Measurements from ENCODE around the gene ANXA7.

Gene ANXA7

DNA sequence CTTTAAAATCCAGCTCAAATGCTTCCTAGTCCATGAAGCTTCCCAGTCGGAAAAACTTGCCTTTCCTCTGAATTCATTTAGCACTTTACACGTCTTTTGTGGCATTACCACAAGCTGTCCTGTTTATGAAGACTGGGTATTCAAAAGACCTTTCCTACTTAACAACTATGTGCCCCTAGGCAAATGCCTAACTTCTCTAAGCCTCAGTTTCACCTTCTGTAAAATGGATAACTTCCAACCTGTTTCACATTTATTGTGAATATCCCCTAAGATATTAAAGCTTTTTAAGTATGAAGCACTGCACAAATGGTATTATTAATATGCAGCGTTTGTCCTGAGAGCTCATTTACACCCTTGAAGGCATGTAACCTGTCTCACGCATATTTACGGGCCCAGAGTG, 56.0 kb downstream of the ANXA7 start:
- WGBS (ENCODE audit: extremely low coverage, insufficient coverage, low lambda C conversion rate): no CpG with 5 or more reads among the region's 5 CpGs
- peak overlapping the region; percentile 68 for H3K4me2 ChIP-seq (ENCODE audit: low read length)
- H3K79me2 ChIP-seq (ENCODE audit: control insufficient read depth, insufficient read depth, low read length): no peaks in the 10 kb centered on the region
- H3K36me3 ChIP-seq (ENCODE audit: control insufficient read depth, insufficient read depth, low read length): no peaks in the 10 kb centered on the region
- H3K23ac ChIP-seq (ENCODE audit: low read length): no peak overlapping the region
- no peaks in the 10 kb centered on the region for H3K79me1 ChIP-seq (ENCODE audit: low read length)
- peak overlapping the region; percentile 78 for H3K56ac ChIP-seq (ENCODE audit: low read length)
- no peak overlapping the region for H2BK120ac ChIP-seq (ENCODE audit: low read depth, low read length)
- peaks cover 2% of the 10 kb centered on the region for H3K27me3 ChIP-seq (ENCODE audit: insufficient read depth, low read length, poor library complexity)
- H3K4me1 ChIP-seq (ENCODE audit: control insufficient read depth, low read depth, low read length): no peaks in the 10 kb centered on the region
- H3K4ac ChIP-seq (ENCODE audit: low read depth, low read length): no peak overlapping the region
- peak overlapping the region; percentile 67 for H3K9ac ChIP-seq (ENCODE audit: low read length)
- H3K27ac ChIP-seq (ENCODE audit: low read depth, low read length): no peak overlapping the region
- no peak overlapping the region for H2BK5ac ChIP-seq (ENCODE audit: low read length)
- H4K8ac ChIP-seq (ENCODE audit: low read depth, low read length): no peak overlapping the region
- H2AK5ac ChIP-seq (ENCODE audit: low read length): no peak overlapping the region
- no peak overlapping the region for H4K5ac ChIP-seq (ENCODE audit: low read length)
- H3K18ac ChIP-seq (ENCODE audit: low read length): no peak overlapping the region
- H3K4me3 ChIP-seq (ENCODE audit: low read length): no peak overlapping the region
- no peak overlapping the region for H2BK15ac ChIP-seq (replicated peaks; ENCODE audit: low read depth)
- no peak for DNase-seq

DNA sequence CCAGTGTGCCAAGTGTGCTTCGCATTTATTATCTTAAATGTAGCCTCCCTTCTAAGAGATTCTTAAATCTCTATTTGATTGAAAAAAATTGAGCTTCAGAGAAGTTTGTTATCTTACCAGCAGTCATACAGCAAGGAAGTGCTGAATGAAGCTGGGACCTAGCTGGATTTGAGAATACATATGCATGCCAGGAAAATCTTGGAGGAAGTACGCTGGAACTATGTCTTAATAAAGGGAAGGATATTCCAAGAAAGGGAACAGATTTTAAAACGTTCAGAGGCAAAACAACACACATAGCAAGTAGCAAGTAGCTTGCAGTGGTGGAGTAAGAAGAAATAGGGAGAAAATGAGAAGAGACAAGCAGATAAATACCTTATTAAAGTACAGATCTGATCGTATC, 56.7 kb downstream of the ANXA7 start:
- WGBS (ENCODE audit: extremely low coverage, insufficient coverage, low lambda C conversion rate): no CpG with 5 or more reads among the region's 4 CpGs
- Histone ChIP-seq H2BK5ac (ENCODE audit: low read length) (no peak overlapping the region), H2AK5ac (ENCODE audit: low read length) (no peak overlapping the region), H3K4me2 (ENCODE audit: low read length) (no peak overlapping the region), H3K36me3 (ENCODE audit: control insufficient read depth, insufficient read depth, low read length) (no peaks in the 10 kb centered on the region), H2BK15ac (replicated peaks; ENCODE audit: low read depth) (no peak overlapping the region), H4K5ac (ENCODE audit: low read length) (no peak overlapping the region), H4K8ac (ENCODE audit: low read depth, low read length) (no peak overlapping the region), H3K56ac (ENCODE audit: low read length) (no peak overlapping the region), H3K18ac (ENCODE audit: low read length) (no peak overlapping the region), H3K23ac (ENCODE audit: low read length) (no peak overlapping the region), H3K79me2 (ENCODE audit: control insufficient read depth, insufficient read depth, low read length) (no peaks in the 10 kb centered on the region), H2BK120ac (ENCODE audit: low read depth, low read length) (no peak overlapping the region), H3K27me3 (ENCODE audit: insufficient read depth, low read length, poor library complexity) (peaks cover 2% of the 10 kb centered on the region), H3K27ac (ENCODE audit: low read depth, low read length) (no peak overlapping the region), H3K4me1 (ENCODE audit: control insufficient read depth, low read depth, low read length) (no peaks in the 10 kb centered on the region), H3K79me1 (ENCODE audit: low read length) (no peaks in the 10 kb centered on the region), H3K4me3 (ENCODE audit: low read length) (no peak overlapping the region), H3K9ac (ENCODE audit: low read length) (no peak overlapping the region), H3K4ac (ENCODE audit: low read depth, low read length) (no peak overlapping the region)
- no peak for DNase-seq

DNA sequence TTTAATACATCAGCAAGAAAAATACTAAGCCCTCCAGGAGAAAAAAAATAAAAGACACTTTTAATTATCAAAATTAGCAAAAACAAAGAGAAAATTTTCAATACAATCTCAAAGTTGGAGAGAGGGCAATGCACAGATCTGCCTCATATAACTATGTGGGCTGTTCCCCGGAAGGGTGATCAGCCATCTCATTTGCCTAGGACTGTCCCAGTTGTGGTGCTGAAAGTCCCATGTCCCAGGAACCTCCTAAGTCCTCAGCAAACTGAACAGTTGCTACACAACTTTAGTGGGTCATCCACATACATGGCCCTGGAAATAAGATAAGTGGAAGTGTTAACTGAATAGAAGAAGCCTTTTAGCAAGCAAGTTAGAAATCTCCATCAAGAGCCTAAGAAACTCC, 69.6 kb downstream of the ANXA7 start:
- Histone ChIP-seq H4K8ac (ENCODE audit: low read depth, low read length) (no peak overlapping the region), H3K27ac (ENCODE audit: low read depth, low read length) (no peak overlapping the region), H3K79me1 (ENCODE audit: low read length) (no peaks in the 10 kb centered on the region), H3K27me3 (ENCODE audit: insufficient read depth, low read length, poor library complexity) (no peaks in the 10 kb centered on the region), H3K4me1 (ENCODE audit: control insufficient read depth, low read depth, low read length) (no peaks in the 10 kb centered on the region), H2AK5ac (ENCODE audit: low read length) (no peak overlapping the region), H3K79me2 (ENCODE audit: control insufficient read depth, insufficient read depth, low read length) (no peaks in the 10 kb centered on the region), H2BK5ac (ENCODE audit: low read length) (no peak overlapping the region), H3K18ac (ENCODE audit: low read length) (no peak overlapping the region), H2BK15ac (replicated peaks; ENCODE audit: low read depth) (no peak overlapping the region), H3K4ac (ENCODE audit: low read depth, low read length) (no peak overlapping the region), H3K23ac (ENCODE audit: low read length) (no peak overlapping the region), H3K9ac (ENCODE audit: low read length) (no peak overlapping the region), H3K56ac (ENCODE audit: low read length) (no peak overlapping the region), H3K4me3 (ENCODE audit: low read length) (no peak overlapping the region), H2BK120ac (ENCODE audit: low read depth, low read length) (no peak overlapping the region), H3K36me3 (ENCODE audit: control insufficient read depth, insufficient read depth, low read length) (no peaks in the 10 kb centered on the region), H4K5ac (ENCODE audit: low read length) (no peak overlapping the region), H3K4me2 (ENCODE audit: low read length) (no peak overlapping the region)
- WGBS (ENCODE audit: extremely low coverage, insufficient coverage, low lambda C conversion rate): no CpG with 5 or more reads among the region's 1 CpG
- no peak for DNase-seq

DNA sequence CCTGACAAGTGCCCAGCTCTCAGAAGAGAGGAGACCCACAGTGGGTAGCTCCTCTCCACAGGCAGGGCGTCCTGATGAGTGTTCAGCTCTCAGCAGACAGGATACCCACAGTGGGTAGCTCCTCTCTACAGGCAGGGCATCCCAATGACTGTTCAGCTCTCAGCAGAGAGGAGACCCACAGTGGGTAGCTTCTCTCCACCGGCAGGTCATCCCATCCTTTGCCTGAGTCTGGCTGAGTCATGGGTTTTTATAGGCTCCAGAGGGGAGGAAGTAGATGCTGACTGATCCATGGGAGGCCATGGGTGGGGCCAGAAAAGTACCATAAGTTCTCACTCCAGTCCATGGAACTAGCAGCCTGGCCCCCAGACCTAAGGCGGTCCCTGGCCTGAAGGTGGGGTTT, 73.7 kb downstream of the ANXA7 start:
- H2BK15ac ChIP-seq (replicated peaks; ENCODE audit: low read depth): no peak overlapping the region
- H3K4ac ChIP-seq (ENCODE audit: low read depth, low read length): no peak overlapping the region
- no peak overlapping the region for H4K5ac ChIP-seq (ENCODE audit: low read length)
- no peak overlapping the region for H3K56ac ChIP-seq (ENCODE audit: low read length)
- no peak overlapping the region for H3K9ac ChIP-seq (ENCODE audit: low read length)
- no peaks in the 10 kb centered on the region for H3K4me1 ChIP-seq (ENCODE audit: control insufficient read depth, low read depth, low read length)
- no peaks in the 10 kb centered on the region for H3K36me3 ChIP-seq (ENCODE audit: control insufficient read depth, insufficient read depth, low read length)
- no peaks in the 10 kb centered on the region for H3K27me3 ChIP-seq (ENCODE audit: insufficient read depth, low read length, poor library complexity)
- no peak overlapping the region for H3K18ac ChIP-seq (ENCODE audit: low read length)
- no peak overlapping the region for H2BK5ac ChIP-seq (ENCODE audit: low read length)
- no peak overlapping the region for H3K4me3 ChIP-seq (ENCODE audit: low read length)
- DNase-seq: no peak
- H3K4me2 ChIP-seq (ENCODE audit: low read length): no peak overlapping the region
- H3K79me2 ChIP-seq (ENCODE audit: control insufficient read depth, insufficient read depth, low read length): no peaks in the 10 kb centered on the region
- no CpG with 5 or more reads among the region's 3 CpGs for WGBS (ENCODE audit: extremely low coverage, insufficient coverage, low lambda C conversion rate)
- H3K23ac ChIP-seq (ENCODE audit: low read length): no peak overlapping the region
- no peak overlapping the region for H4K8ac ChIP-seq (ENCODE audit: low read depth, low read length)
- H3K27ac ChIP-seq (ENCODE audit: low read depth, low read length): no peak overlapping the region
- H3K79me1 ChIP-seq (ENCODE audit: low read length): no peaks in the 10 kb centered on the region
- no peak overlapping the region for H2BK120ac ChIP-seq (ENCODE audit: low read depth, low read length)
- H2AK5ac ChIP-seq (ENCODE audit: low read length): no peak overlapping the region

DNA sequence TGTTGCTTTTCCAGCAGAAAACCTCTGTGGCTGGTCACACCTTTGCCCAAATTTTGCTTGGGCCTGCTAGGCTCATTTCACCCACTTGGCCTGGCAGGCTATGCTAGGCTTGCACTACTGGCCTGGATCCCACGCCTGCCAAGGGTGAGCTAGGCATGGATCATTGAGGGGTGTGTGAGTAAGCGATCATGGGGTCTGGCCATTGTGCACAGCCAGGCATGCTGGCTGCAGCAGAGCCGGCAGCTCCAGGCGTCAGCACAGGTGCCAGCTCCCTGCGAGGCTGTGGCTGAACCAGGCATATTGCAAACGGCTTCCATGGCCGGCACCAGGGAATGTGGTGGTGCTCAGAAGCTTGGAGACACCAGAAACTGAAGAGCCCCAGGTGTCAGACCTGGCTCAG, 74.4 kb downstream of the ANXA7 start:
- Histone ChIP-seq H2AK5ac (ENCODE audit: low read length) (no peak overlapping the region), H3K79me1 (ENCODE audit: low read length) (no peaks in the 10 kb centered on the region), H3K56ac (ENCODE audit: low read length) (no peak overlapping the region), H3K27ac (ENCODE audit: low read depth, low read length) (no peak overlapping the region), H2BK120ac (ENCODE audit: low read depth, low read length) (no peak overlapping the region), H4K8ac (ENCODE audit: low read depth, low read length) (no peak overlapping the region), H3K18ac (ENCODE audit: low read length) (no peak overlapping the region), H3K4me2 (ENCODE audit: low read length) (no peak overlapping the region), H3K4ac (ENCODE audit: low read depth, low read length) (no peak overlapping the region), H2BK5ac (ENCODE audit: low read length) (no peak overlapping the region), H2BK15ac (replicated peaks; ENCODE audit: low read depth) (no peak overlapping the region), H3K79me2 (ENCODE audit: control insufficient read depth, insufficient read depth, low read length) (no peaks in the 10 kb centered on the region), H3K4me3 (ENCODE audit: low read length) (no peak overlapping the region), H3K9ac (ENCODE audit: low read length) (no peak overlapping the region), H3K36me3 (ENCODE audit: control insufficient read depth, insufficient read depth, low read length) (no peaks in the 10 kb centered on the region), H3K4me1 (ENCODE audit: control insufficient read depth, low read depth, low read length) (no peaks in the 10 kb centered on the region), H3K27me3 (ENCODE audit: insufficient read depth, low read length, poor library complexity) (no peaks in the 10 kb centered on the region), H4K5ac (ENCODE audit: low read length) (no peak overlapping the region), H3K23ac (ENCODE audit: low read length) (no peak overlapping the region)
- no peak for DNase-seq
- WGBS (ENCODE audit: extremely low coverage, insufficient coverage, low lambda C conversion rate): no CpG with 5 or more reads among the region's 7 CpGs

DNA sequence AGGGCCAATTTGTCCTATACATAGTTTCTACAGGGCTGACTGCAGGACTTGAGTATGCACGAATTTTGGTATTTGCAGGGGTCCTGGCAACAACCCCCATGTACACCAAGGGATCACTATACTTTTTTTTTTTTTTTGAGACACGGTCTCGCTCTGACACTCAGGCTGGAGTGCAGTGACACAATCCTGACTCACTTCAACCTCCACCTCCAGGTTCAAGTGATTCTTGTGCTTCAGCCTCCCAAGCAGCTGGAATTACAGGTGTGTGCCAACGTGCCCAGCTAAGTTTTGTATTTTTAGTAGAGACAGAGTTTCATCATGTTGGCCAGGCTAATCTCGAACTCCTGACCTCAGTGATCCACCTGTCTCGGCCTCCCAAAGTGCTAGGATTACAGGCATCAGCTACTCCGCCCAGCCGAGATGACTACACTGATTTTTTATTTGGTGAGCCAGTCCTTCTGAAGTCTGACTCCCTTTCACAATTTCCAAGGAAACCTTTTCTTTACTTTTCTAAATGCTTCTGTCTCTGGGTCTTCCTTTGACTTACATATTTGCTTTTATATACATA, 75.0 kb downstream of the ANXA7 start:
- Histone ChIP-seq H2BK120ac (ENCODE audit: low read depth, low read length) (no peak overlapping the region), H3K9ac (ENCODE audit: low read length) (no peak overlapping the region), H3K4me3 (ENCODE audit: low read length) (no peak overlapping the region), H3K4ac (ENCODE audit: low read depth, low read length) (no peak overlapping the region), H4K5ac (ENCODE audit: low read length) (no peak overlapping the region), H3K4me1 (ENCODE audit: control insufficient read depth, low read depth, low read length) (no peaks in the 10 kb centered on the region), H2BK5ac (ENCODE audit: low read length) (no peak overlapping the region), H3K36me3 (ENCODE audit: control insufficient read depth, insufficient read depth, low read length) (no peaks in the 10 kb centered on the region), H3K27ac (ENCODE audit: low read depth, low read length) (no peak overlapping the region), H3K23ac (ENCODE audit: low read length) (no peak overlapping the region), H3K56ac (ENCODE audit: low read length) (no peak overlapping the region), H2BK15ac (replicated peaks; ENCODE audit: low read depth) (no peak overlapping the region), H3K4me2 (ENCODE audit: low read length) (no peak overlapping the region), H4K8ac (ENCODE audit: low read depth, low read length) (no peak overlapping the region), H2AK5ac (ENCODE audit: low read length) (no peak overlapping the region), H3K79me1 (ENCODE audit: low read length) (no peaks in the 10 kb centered on the region), H3K79me2 (ENCODE audit: control insufficient read depth, insufficient read depth, low read length) (no peaks in the 10 kb centered on the region), H3K27me3 (ENCODE audit: insufficient read depth, low read length, poor library complexity) (no peaks in the 10 kb centered on the region), H3K18ac (ENCODE audit: low read length) (no peak overlapping the region)
- no CpG with 5 or more reads among the region's 8 CpGs for WGBS (ENCODE audit: extremely low coverage, insufficient coverage, low lambda C conversion rate)
- no peak for DNase-seq
